T-helper 17 cell (primary cell): ENCODE measurements around the gene ZNF787. TPM values are rescaled to one million over a fixed set of nuclear protein-coding genes. Genes with fewer than 3 reads are reported as not detected.

ENCODE experiments used
- ATAC-seq: fragments of 150-1000 bp; cut with Tn5 transposase; 2 replicates; pipeline ENCODE4 v1.10.0; 2021; ENCODE audit warnings: mild to moderate bottlenecking, moderate library complexity
- DNase-seq, 3 donors: peaks; one replicate each; pipeline versions ENCODE4 v3.0.0 to v3.0.0-alpha.2; 2020 to 2021
- H3K9me3 ChIP-seq: one replicate; pipeline ENCODE4 v1.7.0; 2013; ENCODE audit warnings: low read length, mild to moderate bottlenecking; ENCODE audit not compliant: control insufficient read depth, poor library complexity, severe bottlenecking
- H3K27ac Mint-ChIP-seq: one replicate; pipeline ENCODE4 v1.8.0; 2022; ENCODE audit warnings: mild to moderate bottlenecking, moderate library complexity, mixed read lengths
- H3K27me3 Mint-ChIP-seq: one replicate; pipeline ENCODE4 v1.8.0; 2022; ENCODE audit warnings: mixed read lengths
- H3K36me3 Mint-ChIP-seq: one replicate; pipeline ENCODE4 v1.8.0; 2022; ENCODE audit warnings: low read depth, mixed read lengths
- H3K4me1 Mint-ChIP-seq: one replicate; pipeline ENCODE4 v1.8.0; 2022; ENCODE audit warnings: mild to moderate bottlenecking, mixed read lengths
- H3K4me3 Mint-ChIP-seq: one replicate; pipeline ENCODE4 v1.8.0; 2022; ENCODE audit warnings: mild to moderate bottlenecking, moderate library complexity, mixed read lengths
- total RNA-seq, 4 donors: library from RNA in 2 of 4; stranded (reverse) in 2 of 4; gene quantifications; one replicate each; pipeline ENCODE4 v1.2.3 and lab custom pipeline; 2022 to 2026

Gene ZNF787
- total RNA-seq, 2 donors from 2014 or later: 17.2 to 22.2 TPM

DNA sequence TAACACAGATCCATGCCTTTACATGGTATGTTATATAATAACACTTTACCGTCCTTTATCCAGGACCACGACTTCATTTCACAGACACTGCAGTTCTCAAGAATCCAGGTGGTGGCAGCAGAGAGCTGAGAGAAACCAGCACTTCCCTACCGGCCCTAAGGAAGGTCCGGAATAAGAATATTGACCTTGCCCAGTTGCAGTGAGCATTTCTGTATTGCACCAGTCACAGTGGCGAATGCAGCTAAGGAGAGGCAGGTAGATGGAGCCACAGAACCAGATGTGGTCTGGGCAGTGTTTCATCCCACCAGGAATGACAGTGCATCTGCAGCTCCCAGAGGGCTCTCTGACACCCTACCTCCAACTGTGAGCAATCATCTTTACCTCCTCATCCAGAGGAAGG, 44.6 kb downstream of the ZNF787 start:
- Mint-ChIP-seq H3K4me3 (no peak overlapping the region), H3K4me1 (peaks cover 6% of the 10 kb centered on the region), H3K27ac (no peak overlapping the region), H3K27me3 (peaks cover 7% of the 10 kb centered on the region), H3K36me3 (no peaks in the 10 kb centered on the region)
- no peaks in the 10 kb centered on the region for H3K9me3 ChIP-seq
- ATAC-seq (no peak), DNase-seq (peak in 1 of 3 donors; percentile 32)

DNA sequence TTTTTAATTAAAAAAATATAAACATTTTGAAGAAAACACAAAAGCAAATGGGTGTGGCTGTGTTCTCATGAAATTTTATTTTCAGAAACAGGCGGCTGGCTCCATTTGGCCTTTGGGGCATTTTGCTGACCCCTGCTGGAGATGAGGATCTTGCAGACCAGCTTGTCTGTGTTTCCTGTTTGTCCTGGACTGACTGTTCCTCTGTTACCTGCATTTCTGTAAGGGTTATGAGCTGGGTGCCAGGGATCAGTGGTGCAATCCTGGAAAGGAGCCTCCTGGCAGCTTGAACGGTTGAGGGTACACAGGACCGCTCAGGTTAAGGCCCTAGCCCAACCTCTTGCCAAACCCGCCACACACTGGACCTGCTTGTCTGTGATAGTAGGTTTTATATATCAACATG, 49.9 kb downstream of the ZNF787 start:
- H3K36me3 Mint-ChIP-seq: peaks cover 2% of the 10 kb centered on the region
- DNase-seq (no peak), ATAC-seq (no peak)
- H3K27ac Mint-ChIP-seq: no peak overlapping the region
- peaks cover 9% of the 10 kb centered on the region for H3K4me1 Mint-ChIP-seq
- H3K9me3 ChIP-seq: no peaks in the 10 kb centered on the region
- no peak overlapping the region for H3K4me3 Mint-ChIP-seq
- H3K27me3 Mint-ChIP-seq: peaks cover 19% of the 10 kb centered on the region

DNA sequence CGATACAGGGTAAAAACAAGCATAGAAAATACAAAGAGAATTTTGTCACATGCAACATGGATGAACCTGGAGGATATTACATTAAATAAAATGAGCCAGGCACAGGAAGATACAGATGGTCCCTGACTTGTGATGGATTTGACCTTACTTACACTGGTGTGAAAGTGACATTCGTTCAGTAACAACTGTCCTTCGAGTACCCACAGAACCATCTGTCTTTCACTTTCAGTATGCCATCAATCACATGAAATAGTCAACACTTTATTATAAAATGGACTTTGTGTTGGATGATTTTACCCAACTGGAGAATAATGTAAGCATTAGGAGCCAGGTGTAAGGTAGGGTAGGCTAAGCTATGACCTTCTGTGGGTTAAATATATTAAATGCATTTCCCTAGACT, 51.5 kb downstream of the ZNF787 start:
- H3K4me1 Mint-ChIP-seq: peaks cover 11% of the 10 kb centered on the region
- H3K27me3 Mint-ChIP-seq: peaks cover 26% of the 10 kb centered on the region
- ATAC-seq: no peak
- H3K27ac Mint-ChIP-seq: no peak overlapping the region
- no peaks in the 10 kb centered on the region for H3K9me3 ChIP-seq
- no peak for DNase-seq
- peaks cover 2% of the 10 kb centered on the region for H3K36me3 Mint-ChIP-seq
- H3K4me3 Mint-ChIP-seq: no peak overlapping the region

DNA sequence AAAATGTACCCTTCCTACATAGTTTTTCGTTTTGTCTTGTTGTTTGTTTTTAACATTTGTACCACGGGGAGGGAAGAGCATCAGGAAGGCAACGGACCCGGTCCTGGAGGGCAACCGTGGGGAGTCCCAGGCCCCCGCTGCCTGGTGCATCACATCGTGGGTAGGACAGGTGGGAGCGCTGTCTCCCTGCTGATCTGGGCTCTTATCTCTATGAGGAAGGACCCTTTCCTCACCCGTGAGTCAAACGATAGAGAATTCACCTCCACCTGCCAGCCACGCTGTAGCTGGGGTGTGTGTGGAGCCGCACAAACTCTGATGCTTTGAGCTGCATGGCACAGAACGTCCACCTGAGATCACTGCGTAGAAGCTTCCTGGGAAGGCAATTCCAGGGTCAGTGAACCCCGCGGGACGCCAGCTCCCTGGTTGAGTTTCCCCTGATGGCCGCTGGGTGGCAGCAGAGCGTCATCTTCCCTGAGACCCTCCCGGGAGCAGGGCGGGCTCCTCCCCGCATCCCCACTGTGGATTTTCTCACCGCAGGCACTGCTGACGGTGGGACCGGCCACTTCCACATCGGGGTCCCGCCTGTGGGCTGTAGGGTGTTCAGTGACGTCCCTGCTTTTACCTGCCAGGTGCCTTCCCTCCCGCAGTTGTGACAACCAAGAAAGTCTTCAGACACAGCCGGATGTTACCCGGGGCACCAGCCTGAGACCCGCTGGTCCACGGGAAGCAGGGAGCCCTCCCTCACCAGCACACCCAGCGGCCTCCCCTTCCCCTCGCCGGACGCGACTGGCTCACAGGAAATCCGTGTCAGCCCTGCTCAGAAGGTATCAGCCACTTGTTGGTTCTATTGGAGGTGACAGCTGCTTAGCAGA, 54.7 kb downstream of the ZNF787 start:
- no peaks in the 10 kb centered on the region for H3K9me3 ChIP-seq
- ATAC-seq (peak; percentile 67), DNase-seq (peak; percentile 43 to 51 (median 43))
- Mint-ChIP-seq H3K27ac (no peak overlapping the region), H3K4me1 (peaks cover 11% of the 10 kb centered on the region), H3K36me3 (peaks cover 2% of the 10 kb centered on the region), H3K4me3 (peak overlapping the region; percentile 57), H3K27me3 (peaks cover 53% of the 10 kb centered on the region)

DNA sequence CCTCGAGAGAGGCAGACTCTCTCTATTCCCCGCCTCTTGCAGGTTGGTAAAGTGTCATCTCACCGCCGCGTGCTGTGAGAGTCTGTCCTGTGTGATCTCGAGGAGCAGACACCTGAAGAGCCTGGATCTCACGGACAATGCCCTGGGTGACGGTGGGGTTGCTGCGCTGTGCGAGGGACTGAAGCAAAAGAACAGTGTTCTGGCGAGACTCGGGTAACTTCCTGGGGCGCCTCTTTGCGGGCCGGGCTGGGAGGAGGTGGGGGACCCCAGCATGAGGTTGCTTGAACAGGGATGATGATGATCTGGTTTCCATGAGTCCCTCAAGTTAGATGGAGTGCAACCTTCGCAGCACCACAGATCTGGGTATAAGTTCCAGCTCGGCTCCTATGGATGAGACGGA, 67.5 kb downstream of the ZNF787 start:
- Mint-ChIP-seq H3K4me1 (no peaks in the 10 kb centered on the region), H3K36me3 (no peaks in the 10 kb centered on the region), H3K27me3 (peaks cover 23% of the 10 kb centered on the region), H3K4me3 (no peak overlapping the region), H3K27ac (no peak overlapping the region)
- no peak for ATAC-seq
- H3K9me3 ChIP-seq: no peaks in the 10 kb centered on the region
- DNase-seq: no peak

Other genes starting within 250 kb of the ZNF787 start
- not detected for gene NLRP13, start 189.0 kb downstream of the ZNF787 start, total RNA-seq
- not detected for gene NLRP8, start 173.5 kb downstream of the ZNF787 start, total RNA-seq
- not detected for gene NLRP5, start 134.5 kb downstream of the ZNF787 start, total RNA-seq
- 10 to 100 TPM; 12.3 to 16.7 TPM for gene ZNF444, start 20.0 kb upstream of the ZNF787 start, total RNA-seq
- not detected for gene GALP, start 54.7 kb upstream of the ZNF787 start, total RNA-seq
- not detected for gene ZSCAN5B, start 76.5 kb upstream of the ZNF787 start, total RNA-seq
- gene ZSCAN5C, start 81.0 kb upstream of the ZNF787 start, total RNA-seq: not detected
- not detected for gene EDDM13, start 151.5 kb upstream of the ZNF787 start, total RNA-seq
- gene ZSCAN5A, start 193.5 kb upstream of the ZNF787 start, total RNA-seq: 10 to 100 TPM in 1 of 2 donors, 1 to 10 TPM in 1; 9.1 to 11.1 TPM